B cell (primary cell): ENCODE results near the gene FOXP4.

Source experiments
- CTCF ChIP-seq: fragments of 200-600 bp; IDR thresholded peaks from one replicate; pipeline ENCODE4 v1.8.0; 2022; ENCODE audit warnings: antibody characterized with exemption, mild to moderate bottlenecking
- EZH2 ChIP-seq: IDR thresholded peaks from 2 replicates; pipeline ENCODE4 v1.6.1; 2012; ENCODE audit warnings: borderline replicate concordance, low read depth, mild to moderate bottlenecking, moderate library complexity, low read length; ENCODE audit not compliant: insufficient read depth, poor library complexity, severe bottlenecking

- TF ChIP-seq CTCF: no peak
- TF ChIP-seq EZH2: no peak
These were observed 9.4 kb downstream of the FOXP4 start for GRCh38 chr6:41555326-41556300.
